Upper lobe of right lung (tissue), 1 donor: ENCODE results near the gene PCNX2. TPM values are rescaled to one million over a fixed set of nuclear protein-coding genes. Genes with fewer than 3 reads are reported as not detected.

Experiments
- ATAC-seq: fragments of 200-7000 bp; cut with Tn5 transposase; one replicate; pipeline ENCODE4 v1.9.1; 2020; ENCODE audit warnings: mild to moderate bottlenecking, moderate library complexity
- DNase-seq: peaks from one replicate; pipeline ENCODE4 v3.0.0-alpha.2; 2020
- H3K27ac ChIP-seq: fragments of 200-600 bp; one replicate; pipeline ENCODE4 v1.8.0; 2022
- H3K27me3 ChIP-seq: fragments of 200-600 bp; one replicate; pipeline ENCODE4 v1.8.0; 2022; ENCODE audit warnings: mild to moderate bottlenecking
- H3K36me3 ChIP-seq: fragments of 200-600 bp; one replicate; pipeline ENCODE4 v1.8.0; 2022
- H3K4me1 ChIP-seq: fragments of 200-600 bp; one replicate; pipeline ENCODE4 v1.8.0; 2022
- H3K4me3 ChIP-seq: fragments of 200-600 bp; one replicate; pipeline ENCODE4 v1.8.0; 2022; ENCODE audit warnings: mild to moderate bottlenecking
- H3K9me3 ChIP-seq: fragments of 200-600 bp; one replicate; pipeline ENCODE4 v1.8.0; 2022
- intact Hi-C: fragments of 100-400 bp; cut with DNase I; formaldehyde crosslinking; loops from one replicate; pipeline ENCODE4 v1.11.0; 2022
- total RNA-seq: library from RNA; stranded (reverse); fragmentation: NEBNext Ultra II Directional; extraction: Animal tissue kit (Norgen Biotek cat#: 25700); gene quantifications from one replicate; pipeline ENCODE4 v1.2.1, GENCODE V29; 2021
- TF ChIP-seq, protein P1 (sequence below): fragments of 200-600 bp; IDR thresholded peaks from one replicate; pipeline ENCODE4 v1.8.0; 2022; ENCODE audit warnings: antibody characterized with exemption
- donor health status: DM: no; HTN: yes; CAD: no; lungs with severe emphysema.

PCNX2 gene
- total RNA-seq, 1 donor from 2014 or later: 6.8 TPM

DNA sequence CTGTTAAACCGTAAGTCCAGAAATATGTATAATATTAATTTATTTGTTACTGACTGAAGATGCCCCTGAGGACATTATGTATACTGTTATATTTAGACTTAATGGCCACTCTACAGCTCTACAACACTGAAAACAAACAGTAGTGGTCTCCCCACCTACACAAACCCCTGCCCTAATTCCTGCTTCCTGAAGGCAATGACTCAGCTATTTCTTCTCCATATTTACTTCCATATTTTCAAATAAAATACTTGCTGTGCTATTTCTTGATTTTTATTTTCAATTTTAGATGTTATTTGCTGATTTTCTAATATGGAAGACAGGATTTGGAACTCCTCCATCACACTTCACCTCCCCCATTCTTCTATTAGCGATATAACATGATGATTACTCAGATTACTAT lies 97.6 kb downstream of the PCNX2 start:
- DNase-seq (no peak), ATAC-seq (no peak)
- Histone ChIP-seq H3K36me3 (no peaks in the 10 kb centered on the region), H3K9me3 (peaks cover 7% of the 10 kb centered on the region), H3K4me1 (no peaks in the 10 kb centered on the region), H3K27me3 (no peaks in the 10 kb centered on the region), H3K27ac (no peak overlapping the region), H3K4me3 (no peak overlapping the region)
- TF ChIP-seq, protein P1, sequence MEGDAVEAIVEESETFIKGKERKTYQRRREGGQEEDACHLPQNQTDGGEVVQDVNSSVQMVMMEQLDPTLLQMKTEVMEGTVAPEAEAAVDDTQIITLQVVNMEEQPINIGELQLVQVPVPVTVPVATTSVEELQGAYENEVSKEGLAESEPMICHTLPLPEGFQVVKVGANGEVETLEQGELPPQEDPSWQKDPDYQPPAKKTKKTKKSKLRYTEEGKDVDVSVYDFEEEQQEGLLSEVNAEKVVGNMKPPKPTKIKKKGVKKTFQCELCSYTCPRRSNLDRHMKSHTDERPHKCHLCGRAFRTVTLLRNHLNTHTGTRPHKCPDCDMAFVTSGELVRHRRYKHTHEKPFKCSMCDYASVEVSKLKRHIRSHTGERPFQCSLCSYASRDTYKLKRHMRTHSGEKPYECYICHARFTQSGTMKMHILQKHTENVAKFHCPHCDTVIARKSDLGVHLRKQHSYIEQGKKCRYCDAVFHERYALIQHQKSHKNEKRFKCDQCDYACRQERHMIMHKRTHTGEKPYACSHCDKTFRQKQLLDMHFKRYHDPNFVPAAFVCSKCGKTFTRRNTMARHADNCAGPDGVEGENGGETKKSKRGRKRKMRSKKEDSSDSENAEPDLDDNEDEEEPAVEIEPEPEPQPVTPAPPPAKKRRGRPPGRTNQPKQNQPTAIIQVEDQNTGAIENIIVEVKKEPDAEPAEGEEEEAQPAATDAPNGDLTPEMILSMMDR: no peak
- intact Hi-C loops: no loop called here

DNA sequence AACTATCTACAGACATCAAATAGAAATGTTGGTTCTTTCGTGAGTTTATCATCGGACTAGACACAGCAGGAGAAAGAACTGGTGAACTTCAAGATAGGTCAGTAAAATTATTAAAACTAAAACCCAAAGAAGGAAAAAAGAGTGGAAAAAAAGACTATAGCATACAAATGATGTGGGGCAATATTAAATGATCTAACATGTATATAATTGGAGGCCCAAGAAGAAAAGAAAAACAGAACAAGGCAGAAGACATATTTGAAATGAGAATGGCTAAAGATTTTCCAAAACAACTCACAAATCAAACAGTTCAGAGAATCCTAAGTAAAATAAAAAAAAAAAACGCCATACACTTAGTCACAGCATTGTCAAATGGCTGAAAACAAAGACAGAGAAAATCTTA lies 101.8 kb downstream of the PCNX2 start:
- no peaks in the 10 kb centered on the region for H3K4me1 ChIP-seq
- H3K27me3 ChIP-seq: no peaks in the 10 kb centered on the region
- intact Hi-C loops: no loop called here
- TF ChIP-seq, protein P1: no peak
- no peak overlapping the region for H3K27ac ChIP-seq
- no peaks in the 10 kb centered on the region for H3K36me3 ChIP-seq
- peaks cover 7% of the 10 kb centered on the region for H3K9me3 ChIP-seq
- no peak for ATAC-seq
- H3K4me3 ChIP-seq: no peak overlapping the region
- DNase-seq: no peak

DNA sequence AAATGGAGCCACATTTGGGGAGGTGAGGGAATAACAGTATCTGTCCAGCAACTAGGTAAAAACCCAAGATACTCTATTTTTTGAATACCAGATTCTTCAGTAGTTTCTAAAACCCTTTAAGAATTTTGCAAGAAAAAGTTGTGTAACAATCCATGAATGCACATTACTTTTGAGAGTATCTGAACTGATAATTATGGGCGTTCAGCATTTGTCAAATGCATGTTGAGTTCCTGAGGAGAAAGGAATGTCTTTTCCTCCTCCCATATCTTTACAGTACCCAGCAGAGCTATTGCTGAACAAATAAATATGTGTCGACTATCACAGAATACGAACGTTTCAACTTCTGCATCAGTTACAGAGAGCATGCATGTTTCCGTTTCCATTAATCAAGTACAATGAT lies 104.5 kb downstream of the PCNX2 start:
- Histone ChIP-seq H3K27ac (no peak overlapping the region), H3K4me1 (no peaks in the 10 kb centered on the region), H3K36me3 (no peaks in the 10 kb centered on the region), H3K4me3 (no peak overlapping the region), H3K9me3 (peaks cover 7% of the 10 kb centered on the region), H3K27me3 (no peaks in the 10 kb centered on the region)
- TF ChIP-seq, protein P1: no peak
- no peak for DNase-seq
- ATAC-seq: no peak
- intact Hi-C loops: no loop called here

DNA sequence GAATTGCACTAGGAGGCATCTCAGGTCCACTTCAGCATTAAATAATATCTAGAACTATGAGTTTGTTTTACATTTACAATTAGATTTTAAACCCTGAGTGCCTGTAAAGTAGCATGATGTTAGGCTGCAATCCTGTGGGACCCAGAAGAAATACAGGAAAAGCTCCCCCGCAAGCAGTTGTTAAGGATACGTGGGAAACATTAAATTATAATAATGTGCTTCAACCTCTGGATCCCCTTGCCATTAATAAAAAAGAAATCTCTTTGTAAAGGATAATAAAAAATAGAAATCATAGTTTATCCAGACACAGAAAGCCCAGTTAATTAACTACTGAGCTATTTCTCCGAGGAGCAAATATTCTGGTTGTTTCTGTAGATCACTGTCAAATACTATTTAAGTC lies 106.0 kb downstream of the PCNX2 start:
- TF ChIP-seq, protein P1: no peak
- Histone ChIP-seq H3K27me3 (no peaks in the 10 kb centered on the region), H3K9me3 (peaks cover 4% of the 10 kb centered on the region), H3K36me3 (no peaks in the 10 kb centered on the region), H3K27ac (no peak overlapping the region), H3K4me1 (no peaks in the 10 kb centered on the region), H3K4me3 (no peak overlapping the region)
- intact Hi-C loops: no loop called here
- ATAC-seq (no peak), DNase-seq (no peak)

DNA sequence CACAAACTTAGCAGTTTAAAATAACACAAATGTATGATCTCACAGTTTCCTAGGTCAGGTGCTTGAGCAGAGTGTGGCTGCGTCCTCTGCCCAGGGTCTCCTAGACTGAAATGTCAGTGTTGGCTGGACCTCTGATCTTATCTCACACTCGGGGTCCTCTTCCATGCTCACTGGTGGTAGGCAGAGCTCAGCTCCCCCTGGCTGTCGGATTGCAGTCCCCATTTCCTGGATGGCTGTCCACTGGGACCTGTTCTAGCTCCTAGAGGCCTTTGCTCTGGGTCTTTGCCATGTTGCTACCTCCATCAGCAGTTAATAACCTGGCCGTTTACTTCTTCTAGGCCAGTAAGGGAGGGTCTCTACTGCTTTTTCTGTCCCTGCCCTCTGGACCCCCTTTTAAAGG lies 107.5 kb downstream of the PCNX2 start:
- DNase-seq (no peak), ATAC-seq (no peak)
- Histone ChIP-seq H3K9me3 (no peaks in the 10 kb centered on the region), H3K27ac (no peak overlapping the region), H3K36me3 (no peaks in the 10 kb centered on the region), H3K27me3 (no peaks in the 10 kb centered on the region), H3K4me1 (no peaks in the 10 kb centered on the region), H3K4me3 (no peak overlapping the region)
- intact Hi-C loops: no loop called here
- TF ChIP-seq, protein P1: no peak
